ENCODE data around the gene ENDOV.

GRCh38 chr17:80397686-80398085, 17.3 kb upstream of the ENDOV start:
- TF ChIP-seq CTCF (IDR thresholded peaks at IDR 0.05; ENCODE audit: low read depth, low read length) (no peak), EZH2phosphoT487 (IDR thresholded peaks at IDR 0.05; ENCODE audit: low read depth) (no peak)

Data from OCI-LY3 (cell line).